ENCODE data around the gene VWC2L.

Gene VWC2L

DNA sequence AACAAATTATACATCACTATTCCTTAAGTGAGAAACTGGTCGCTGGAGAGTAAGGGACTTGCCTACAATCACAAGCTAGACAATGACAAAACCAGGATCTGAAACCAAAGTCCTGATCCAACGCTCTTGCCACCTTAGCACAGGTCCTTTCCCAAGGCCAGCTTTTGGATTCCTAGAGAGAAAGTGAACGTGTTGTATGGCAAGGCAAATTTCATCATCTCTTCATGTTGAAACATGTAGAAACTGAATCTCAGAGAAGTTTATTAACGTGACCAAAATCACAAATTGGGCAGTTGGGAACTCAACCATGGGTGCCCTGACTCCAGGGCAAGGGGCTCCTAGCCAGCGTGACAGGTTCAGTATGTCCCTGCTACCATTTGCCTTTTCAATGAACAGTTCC is 118.2 kb downstream of the VWC2L start:
- peaks cover 0 to 2% (median 0%) of the 10 kb centered on the region in 5 donors for H3K9me3 ChIP-seq (ENCODE audit: control insufficient read depth in 5 of 5, low read length in 5 of 5)
- no peak overlapping the region for H3K27ac ChIP-seq (ENCODE audit: low read depth, low read length)
- no peak overlapping the region for H3K9ac ChIP-seq (ENCODE audit: low read length in 5 of 5)
- H3K27me3 ChIP-seq (ENCODE audit: control insufficient read depth in 5 of 5, insufficient read depth in 4 of 5, low read length in 5 of 5): no peaks in the 10 kb centered on the region
- no peak overlapping the region for H3K4me3 ChIP-seq (ENCODE audit: low read depth in 1 of 5, low read length in 5 of 5)
- no peaks in the 10 kb centered on the region for H3K36me3 ChIP-seq (ENCODE audit: control insufficient read depth in 5 of 5, insufficient read depth in 5 of 5, low read length in 5 of 5)
- H3K4me1 ChIP-seq (ENCODE audit: control insufficient read depth in 5 of 5, insufficient read depth in 5 of 5, low read length in 5 of 5): no peaks in the 10 kb centered on the region

DNA sequence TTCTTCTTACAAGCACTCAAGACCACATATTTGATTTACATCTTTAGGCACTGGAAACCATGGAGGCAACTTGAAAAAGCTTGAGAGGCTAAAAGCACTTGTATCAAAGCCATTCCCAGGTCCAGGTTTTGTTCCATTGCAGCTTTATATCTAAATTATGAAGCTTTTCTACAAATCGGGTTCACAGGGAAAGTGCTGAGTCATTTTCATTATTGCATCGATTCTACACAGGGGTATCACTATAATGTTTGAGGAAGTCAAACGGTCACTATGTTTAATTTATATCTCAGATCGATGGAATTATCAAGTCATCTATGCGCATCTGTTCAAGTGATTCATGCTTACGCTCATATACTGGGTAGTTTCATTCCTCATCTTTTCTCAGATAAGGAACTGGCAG is 118.7 kb downstream of the VWC2L start:
- H3K27ac ChIP-seq (ENCODE audit: low read depth, low read length): no peak overlapping the region
- no peak overlapping the region for H3K9ac ChIP-seq (ENCODE audit: low read length in 5 of 5)
- H3K36me3 ChIP-seq (ENCODE audit: control insufficient read depth in 5 of 5, insufficient read depth in 5 of 5, low read length in 5 of 5): no peaks in the 10 kb centered on the region
- H3K9me3 ChIP-seq (ENCODE audit: control insufficient read depth in 5 of 5, low read length in 5 of 5): peaks cover 0 to 2% (median 0%) of the 10 kb centered on the region in 5 donors
- no peaks in the 10 kb centered on the region for H3K4me1 ChIP-seq (ENCODE audit: control insufficient read depth in 5 of 5, insufficient read depth in 5 of 5, low read length in 5 of 5)
- no peaks in the 10 kb centered on the region for H3K27me3 ChIP-seq (ENCODE audit: control insufficient read depth in 5 of 5, insufficient read depth in 4 of 5, low read length in 5 of 5)
- H3K4me3 ChIP-seq (ENCODE audit: low read depth in 1 of 5, low read length in 5 of 5): no peak overlapping the region

DNA sequence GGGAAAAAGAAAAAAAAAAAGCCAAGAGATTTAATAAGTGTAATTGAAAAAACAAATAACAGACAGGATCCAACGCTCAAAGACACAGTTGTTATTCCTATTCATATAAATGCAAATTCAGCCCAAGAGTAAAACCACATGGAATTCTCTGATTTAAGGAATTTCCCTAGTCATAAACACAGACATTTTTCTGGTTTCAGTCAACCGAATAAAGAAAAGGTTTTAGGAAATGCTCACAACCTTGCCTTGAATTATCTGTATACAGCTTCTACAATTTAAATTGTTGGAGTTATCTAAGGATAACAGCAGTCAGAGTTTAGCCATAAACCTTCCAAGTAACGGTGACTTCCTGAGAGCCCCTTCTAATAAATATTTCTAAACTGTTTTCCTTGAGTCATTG is 122.7 kb downstream of the VWC2L start:
- Histone ChIP-seq H3K4me1 (ENCODE audit: control insufficient read depth in 5 of 5, insufficient read depth in 5 of 5, low read length in 5 of 5) (no peaks in the 10 kb centered on the region), H3K27ac (ENCODE audit: low read depth, low read length) (no peak overlapping the region), H3K9ac (ENCODE audit: low read length in 5 of 5) (no peak overlapping the region), H3K9me3 (ENCODE audit: control insufficient read depth in 5 of 5, low read length in 5 of 5) (no peaks in the 10 kb centered on the region), H3K36me3 (ENCODE audit: control insufficient read depth in 5 of 5, insufficient read depth in 5 of 5, low read length in 5 of 5) (no peaks in the 10 kb centered on the region), H3K27me3 (ENCODE audit: control insufficient read depth in 5 of 5, insufficient read depth in 4 of 5, low read length in 5 of 5) (no peaks in the 10 kb centered on the region), H3K4me3 (ENCODE audit: low read depth in 1 of 5, low read length in 5 of 5) (no peak overlapping the region)

GRCh38 chr2:214536625-214537024 is 125.8 kb downstream of the VWC2L start:
- H3K36me3 ChIP-seq (ENCODE audit: control insufficient read depth in 5 of 5, insufficient read depth in 5 of 5, low read length in 5 of 5): no peaks in the 10 kb centered on the region
- no peak overlapping the region for H3K9ac ChIP-seq (ENCODE audit: low read length in 5 of 5)
- H3K9me3 ChIP-seq (ENCODE audit: control insufficient read depth in 5 of 5, low read length in 5 of 5): no peaks in the 10 kb centered on the region
- no peaks in the 10 kb centered on the region for H3K4me1 ChIP-seq (ENCODE audit: control insufficient read depth in 5 of 5, insufficient read depth in 5 of 5, low read length in 5 of 5)
- no peak overlapping the region for H3K27ac ChIP-seq (ENCODE audit: low read depth, low read length)
- no peaks in the 10 kb centered on the region for H3K27me3 ChIP-seq (ENCODE audit: control insufficient read depth in 5 of 5, insufficient read depth in 4 of 5, low read length in 5 of 5)
- H3K4me3 ChIP-seq (ENCODE audit: low read depth in 1 of 5, low read length in 5 of 5): no peak overlapping the region

DNA sequence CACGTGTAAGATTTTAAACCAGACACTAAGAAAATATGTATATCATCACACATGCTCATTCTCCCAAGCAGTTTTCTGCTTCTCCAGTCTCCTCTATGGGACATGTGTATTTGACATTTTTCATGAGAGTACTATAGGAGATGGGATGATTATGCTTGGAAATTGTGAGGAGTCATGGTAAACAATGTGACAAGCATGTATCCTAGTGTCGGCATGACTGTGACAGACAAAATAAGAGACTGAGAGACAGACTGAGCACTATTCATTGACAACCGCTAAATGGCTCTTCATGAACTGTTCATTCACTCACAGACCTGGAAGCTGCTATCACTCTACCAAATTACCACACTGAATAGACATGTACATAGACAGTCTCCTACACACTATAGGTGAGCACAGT is 127.1 kb downstream of the VWC2L start:
- Histone ChIP-seq H3K4me3 (ENCODE audit: low read depth in 1 of 5, low read length in 5 of 5) (no peak overlapping the region), H3K27ac (ENCODE audit: low read depth, low read length) (no peak overlapping the region), H3K9ac (ENCODE audit: low read length in 5 of 5) (no peak overlapping the region), H3K9me3 (ENCODE audit: control insufficient read depth in 5 of 5, low read length in 5 of 5) (no peaks in the 10 kb centered on the region), H3K4me1 (ENCODE audit: control insufficient read depth in 5 of 5, insufficient read depth in 5 of 5, low read length in 5 of 5) (no peaks in the 10 kb centered on the region), H3K27me3 (ENCODE audit: control insufficient read depth in 5 of 5, insufficient read depth in 4 of 5, low read length in 5 of 5) (peaks cover 0 to 3% (median 0%) of the 10 kb centered on the region in 5 donors), H3K36me3 (ENCODE audit: control insufficient read depth in 5 of 5, insufficient read depth in 5 of 5, low read length in 5 of 5) (no peaks in the 10 kb centered on the region)

DNA sequence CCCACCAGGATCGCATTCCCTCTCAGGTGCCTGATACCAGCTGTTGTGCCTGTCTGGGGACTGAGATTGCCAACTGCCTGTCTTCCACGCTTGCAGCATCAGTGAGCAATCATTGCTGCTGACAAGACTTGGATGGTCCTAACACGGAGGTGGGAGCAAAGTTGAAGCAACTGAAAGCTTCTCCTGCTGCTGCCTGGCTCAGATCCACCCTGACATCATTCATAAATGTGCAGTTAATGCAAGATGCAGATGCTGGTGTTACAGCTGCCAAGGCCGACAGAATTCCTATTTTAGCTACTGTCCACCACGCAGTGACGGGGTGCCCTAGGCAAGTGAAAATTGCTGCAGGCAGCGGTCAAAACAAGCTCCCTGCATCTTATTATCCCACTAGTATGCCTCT is 131.4 kb downstream of the VWC2L start:
- Histone ChIP-seq H3K27me3 (ENCODE audit: control insufficient read depth in 5 of 5, insufficient read depth in 4 of 5, low read length in 5 of 5) (peaks cover 0 to 3% (median 0%) of the 10 kb centered on the region in 5 donors), H3K27ac (ENCODE audit: low read depth, low read length) (no peak overlapping the region), H3K9me3 (ENCODE audit: control insufficient read depth in 5 of 5, low read length in 5 of 5) (no peaks in the 10 kb centered on the region), H3K9ac (ENCODE audit: low read length in 5 of 5) (no peak overlapping the region), H3K4me3 (ENCODE audit: low read depth in 1 of 5, low read length in 5 of 5) (no peak overlapping the region), H3K4me1 (ENCODE audit: control insufficient read depth in 5 of 5, insufficient read depth in 5 of 5, low read length in 5 of 5) (no peaks in the 10 kb centered on the region), H3K36me3 (ENCODE audit: control insufficient read depth in 5 of 5, insufficient read depth in 5 of 5, low read length in 5 of 5) (no peaks in the 10 kb centered on the region)

DNA sequence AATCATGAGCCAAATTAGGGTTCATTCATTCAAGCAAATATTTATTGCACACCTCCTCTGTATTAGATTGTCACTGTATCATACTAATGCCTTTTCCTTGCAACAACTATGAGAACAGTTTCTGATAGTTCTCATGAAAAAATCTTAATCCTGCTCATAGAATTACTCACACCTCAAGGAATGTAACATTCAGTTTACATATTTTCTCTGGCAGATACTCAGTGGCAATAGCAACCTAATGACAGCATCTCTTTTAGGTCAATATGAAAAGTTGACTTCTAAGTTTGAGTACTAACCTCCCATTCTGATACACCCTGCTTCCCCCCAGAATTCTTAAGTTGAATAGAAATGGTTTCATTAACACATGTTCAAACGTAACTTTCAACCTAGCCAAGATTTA is 132.0 kb downstream of the VWC2L start:
- Histone ChIP-seq H3K4me1 (ENCODE audit: control insufficient read depth in 5 of 5, insufficient read depth in 5 of 5, low read length in 5 of 5) (no peaks in the 10 kb centered on the region), H3K27me3 (ENCODE audit: control insufficient read depth in 5 of 5, insufficient read depth in 4 of 5, low read length in 5 of 5) (peaks cover 0 to 3% (median 0%) of the 10 kb centered on the region in 5 donors), H3K27ac (ENCODE audit: low read depth, low read length) (no peak overlapping the region), H3K9ac (ENCODE audit: low read length in 5 of 5) (no peak overlapping the region), H3K36me3 (ENCODE audit: control insufficient read depth in 5 of 5, insufficient read depth in 5 of 5, low read length in 5 of 5) (no peaks in the 10 kb centered on the region), H3K4me3 (ENCODE audit: low read depth in 1 of 5, low read length in 5 of 5) (no peak overlapping the region), H3K9me3 (ENCODE audit: control insufficient read depth in 5 of 5, low read length in 5 of 5) (no peaks in the 10 kb centered on the region)

DNA sequence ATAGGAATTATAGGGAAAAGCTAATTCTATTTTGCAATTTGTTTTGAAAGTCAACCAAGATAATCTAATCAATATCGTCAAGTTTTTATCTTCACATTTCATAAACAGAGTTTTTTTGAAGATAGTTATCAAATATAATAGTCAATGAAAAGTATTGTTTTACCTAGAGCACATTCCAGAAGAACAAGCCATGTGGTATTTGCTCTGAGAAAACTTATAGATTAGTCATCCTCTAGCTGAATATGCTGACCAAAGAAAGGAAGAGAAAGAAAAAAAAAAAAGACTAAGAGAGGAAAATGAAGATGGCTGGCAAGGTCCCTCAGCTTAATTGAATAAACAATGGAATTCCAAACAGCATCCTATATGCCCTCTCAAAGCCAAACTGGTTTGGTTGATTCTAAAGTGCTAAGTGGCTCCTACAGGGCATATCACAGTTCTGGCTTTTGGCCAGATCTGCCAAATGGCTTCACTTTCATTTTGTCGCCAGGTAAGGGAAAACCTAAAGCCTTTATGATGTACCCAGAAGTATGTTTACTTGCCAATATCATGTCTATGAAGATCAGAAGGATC is 132.6 kb downstream of the VWC2L start:
- Histone ChIP-seq H3K4me1 (ENCODE audit: control insufficient read depth in 5 of 5, insufficient read depth in 5 of 5, low read length in 5 of 5) (no peaks in the 10 kb centered on the region), H3K27ac (ENCODE audit: low read depth, low read length) (no peak overlapping the region), H3K27me3 (ENCODE audit: control insufficient read depth in 5 of 5, insufficient read depth in 4 of 5, low read length in 5 of 5) (peaks cover 0 to 3% (median 0%) of the 10 kb centered on the region in 5 donors), H3K36me3 (ENCODE audit: control insufficient read depth in 5 of 5, insufficient read depth in 5 of 5, low read length in 5 of 5) (no peaks in the 10 kb centered on the region), H3K9ac (ENCODE audit: low read length in 5 of 5) (no peak overlapping the region), H3K4me3 (ENCODE audit: low read depth in 1 of 5, low read length in 5 of 5) (no peak overlapping the region), H3K9me3 (ENCODE audit: control insufficient read depth in 5 of 5, low read length in 5 of 5) (no peaks in the 10 kb centered on the region)

DNA sequence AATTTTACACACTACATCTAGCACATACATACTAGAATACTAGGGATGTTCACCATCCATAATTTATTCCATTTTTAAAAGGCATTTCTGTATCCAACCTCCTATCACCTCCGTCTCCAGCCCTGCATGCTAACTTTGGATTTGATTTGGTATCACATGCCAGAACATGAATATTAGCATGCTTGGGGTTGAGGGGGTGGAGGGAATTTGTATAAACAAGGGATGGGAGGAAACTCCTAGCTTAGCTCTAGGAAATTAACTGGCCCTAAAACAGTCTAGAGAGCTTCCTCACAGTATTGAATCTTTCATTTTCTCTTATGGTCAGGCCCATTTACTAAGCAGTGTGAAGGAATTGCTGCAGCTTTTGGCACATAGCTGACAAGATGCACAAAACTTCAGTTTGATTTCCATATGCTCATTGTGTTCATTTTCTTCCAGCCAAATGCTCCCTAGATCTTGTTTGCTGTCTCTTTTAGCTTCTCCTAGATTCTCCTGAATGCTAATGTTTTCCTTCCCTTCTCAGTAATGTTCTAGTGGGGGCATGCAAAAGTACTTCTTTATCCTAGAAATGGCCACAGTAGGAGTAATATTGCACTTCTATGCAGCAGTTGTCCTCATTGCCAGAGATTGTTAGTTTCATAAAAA is 135.2 kb downstream of the VWC2L start:
- no peaks in the 10 kb centered on the region for H3K36me3 ChIP-seq (ENCODE audit: control insufficient read depth in 5 of 5, insufficient read depth in 5 of 5, low read length in 5 of 5)
- H3K4me1 ChIP-seq (ENCODE audit: control insufficient read depth in 5 of 5, insufficient read depth in 5 of 5, low read length in 5 of 5): no peaks in the 10 kb centered on the region
- H3K9ac ChIP-seq (ENCODE audit: low read length in 5 of 5): no peak overlapping the region
- H3K27ac ChIP-seq (ENCODE audit: low read depth, low read length): no peak overlapping the region
- peaks cover 0 to 3% (median 0%) of the 10 kb centered on the region in 5 donors for H3K27me3 ChIP-seq (ENCODE audit: control insufficient read depth in 5 of 5, insufficient read depth in 4 of 5, low read length in 5 of 5)
- no peak overlapping the region for H3K4me3 ChIP-seq (ENCODE audit: low read depth in 1 of 5, low read length in 5 of 5)
- no peaks in the 10 kb centered on the region for H3K9me3 ChIP-seq (ENCODE audit: control insufficient read depth in 5 of 5, low read length in 5 of 5)

GRCh38 chr2:214547931-214548330 is 137.1 kb downstream of the VWC2L start:
- Histone ChIP-seq H3K36me3 (ENCODE audit: control insufficient read depth in 5 of 5, insufficient read depth in 5 of 5, low read length in 5 of 5) (no peaks in the 10 kb centered on the region), H3K27ac (ENCODE audit: low read depth, low read length) (no peak overlapping the region), H3K9me3 (ENCODE audit: control insufficient read depth in 5 of 5, low read length in 5 of 5) (no peaks in the 10 kb centered on the region), H3K4me3 (ENCODE audit: low read depth in 1 of 5, low read length in 5 of 5) (no peak overlapping the region), H3K9ac (ENCODE audit: low read length in 5 of 5) (no peak overlapping the region), H3K27me3 (ENCODE audit: control insufficient read depth in 5 of 5, insufficient read depth in 4 of 5, low read length in 5 of 5) (no peaks in the 10 kb centered on the region), H3K4me1 (ENCODE audit: control insufficient read depth in 5 of 5, insufficient read depth in 5 of 5, low read length in 5 of 5) (no peaks in the 10 kb centered on the region)

Measured in subcutaneous abdominal adipose tissue (tissue), 5 donors.